Stimulated activated CD8-positive, alpha-beta memory T cell treated with anti-CD3 and anti-CD28 coated beads, Interleukin-7, amount 100 ng/mL, for 1 hour (primary cell): ENCODE measurements around the gene KDM4B.

Experiments
- DNase-seq, 2 donors: peaks; one replicate each; pipeline ENCODE4 v3.0.0-alpha.2; 2020; ENCODE audit warnings: low read depth in 2 of 2

KDM4B gene

DNA sequence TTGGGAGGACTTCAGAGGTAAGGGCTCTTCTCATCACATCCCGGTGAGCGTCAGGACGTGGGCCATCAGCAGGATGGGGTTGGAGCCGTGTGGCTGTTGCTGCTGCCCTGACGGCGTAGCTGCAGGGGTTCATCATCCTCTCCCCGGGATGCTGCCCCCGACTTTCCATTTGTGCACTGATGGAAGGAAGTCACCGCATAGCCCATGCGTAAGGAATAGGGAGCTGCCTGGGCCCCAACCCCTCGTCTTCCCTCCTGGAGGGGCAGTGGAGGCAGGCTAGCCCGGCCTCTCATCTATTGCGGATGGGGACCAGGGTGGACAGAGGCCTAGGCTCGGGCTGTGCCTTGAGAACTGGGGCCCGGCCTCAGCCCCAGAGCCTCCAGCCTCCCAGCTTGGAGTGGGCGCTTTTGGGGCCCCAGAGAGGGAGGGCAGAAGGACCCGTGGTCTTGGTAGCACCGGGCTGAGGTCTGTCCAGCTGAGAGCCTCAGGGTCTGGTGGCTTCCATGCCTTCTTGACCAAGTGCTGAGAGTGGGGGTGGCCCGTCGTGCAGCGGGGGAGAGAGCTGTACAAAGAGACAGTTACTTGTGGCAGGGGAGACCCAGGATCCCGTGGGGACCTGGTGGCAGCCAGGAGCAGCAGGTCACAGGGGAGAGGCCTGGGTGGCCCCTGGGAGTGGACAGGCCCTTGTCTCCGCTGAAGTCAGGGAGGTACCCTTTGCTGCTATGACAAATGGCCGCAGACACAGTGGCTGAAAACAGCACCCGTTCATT, 44.0 kb downstream of the KDM4B start:
- DNase-seq: no peak

DNA sequence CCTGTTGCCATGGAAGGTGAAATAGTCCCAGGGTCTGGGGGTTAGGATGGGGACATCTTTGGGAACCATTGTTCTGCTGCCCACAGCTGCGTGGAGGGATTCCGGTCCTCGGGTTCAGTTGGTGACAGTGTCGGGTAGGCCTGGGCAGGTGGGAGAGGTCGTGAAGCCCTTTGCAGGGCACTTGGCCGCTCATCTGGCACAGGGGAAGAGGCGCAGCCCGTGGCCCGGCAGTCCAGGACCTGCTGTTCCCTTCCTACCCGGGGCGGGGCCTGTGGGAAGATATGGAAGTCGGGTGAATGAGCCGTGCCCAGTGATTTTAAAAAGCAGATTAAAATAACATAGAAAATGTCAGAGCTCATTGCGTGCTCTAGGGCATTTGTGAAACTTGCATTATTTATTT, 44.8 kb downstream of the KDM4B start:
- DNase-seq: no peak

DNA sequence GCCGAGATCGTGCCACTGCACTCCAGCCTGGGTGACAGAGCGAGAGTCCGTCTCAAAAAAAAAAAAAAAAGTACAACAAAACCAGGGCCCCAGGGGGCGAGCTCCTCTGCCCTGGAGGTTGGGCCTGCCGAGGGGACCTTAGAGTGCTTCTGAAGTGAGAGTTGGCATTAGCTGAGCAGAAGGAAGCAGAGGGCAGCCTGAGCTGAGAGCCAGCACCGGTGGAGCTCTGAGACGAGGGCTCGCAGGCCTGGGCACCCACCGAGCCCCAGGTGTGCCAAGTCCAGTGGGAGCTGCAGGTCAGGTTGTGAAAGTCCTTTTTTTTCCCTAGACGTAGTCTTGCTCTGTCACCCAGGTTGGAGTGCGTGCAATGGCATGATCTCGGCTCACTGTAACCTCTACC, 46.0 kb downstream of the KDM4B start:
- no peak for DNase-seq

DNA sequence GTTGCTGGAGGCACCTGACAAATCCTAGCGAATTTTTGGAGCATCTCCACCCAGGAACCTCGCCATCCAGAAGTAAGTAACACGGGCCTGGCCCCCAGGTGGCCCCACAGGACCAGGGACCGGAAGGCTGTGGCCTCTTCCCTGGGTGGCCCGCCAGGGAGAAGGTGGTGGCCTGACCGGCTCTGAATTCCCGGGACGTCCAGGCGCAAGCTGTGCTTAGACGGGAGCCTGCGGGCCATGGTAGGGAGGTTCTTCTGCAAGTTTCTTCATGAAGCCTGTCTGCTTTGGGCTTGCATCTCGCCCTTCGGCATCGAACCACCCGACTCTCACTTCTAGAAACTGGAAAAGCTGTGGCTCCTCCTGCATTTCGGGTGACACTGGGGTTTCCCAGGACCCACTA, 47.4 kb downstream of the KDM4B start:
- no peak for DNase-seq

DNA sequence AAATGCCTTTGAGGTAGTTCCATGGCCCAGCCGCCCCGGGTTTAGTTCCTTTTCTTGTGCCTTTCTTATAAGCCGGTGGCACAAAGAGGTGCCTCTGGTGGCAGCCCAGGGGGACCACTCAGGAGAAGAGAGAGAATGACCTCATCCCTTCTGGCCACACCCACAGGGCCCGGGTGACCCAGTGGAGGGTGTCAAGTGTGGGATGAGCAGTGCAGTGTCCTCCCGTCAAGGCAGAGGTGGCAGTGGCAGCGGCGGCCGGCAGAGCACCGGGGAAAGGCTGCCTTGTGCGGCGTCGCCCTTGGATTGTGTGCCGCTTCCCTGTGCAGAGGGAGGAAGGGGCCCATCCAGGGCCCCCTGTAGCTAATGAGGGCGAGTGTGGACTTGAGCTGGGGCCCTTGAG, 47.9 kb downstream of the KDM4B start:
- no peak for DNase-seq

DNA sequence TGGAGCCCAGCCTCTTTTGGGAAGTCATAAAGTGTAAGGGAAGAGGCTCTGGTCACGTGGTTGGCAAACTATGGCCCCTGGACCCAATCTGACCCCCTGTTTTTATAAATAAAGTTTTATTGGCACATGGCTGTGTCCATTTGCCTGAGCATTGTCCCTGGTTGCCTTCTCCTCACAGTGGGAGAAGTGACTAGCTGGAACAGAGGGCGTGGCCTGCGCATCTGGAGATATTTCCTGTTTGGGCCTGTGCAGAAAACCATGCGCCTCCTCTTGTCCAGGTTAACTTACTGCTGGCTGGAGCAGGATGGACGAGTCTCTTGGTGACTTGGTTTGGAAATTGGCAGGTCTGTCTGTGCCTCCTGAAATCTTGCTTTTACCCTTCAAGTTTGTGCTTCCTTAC, 48.3 kb downstream of the KDM4B start:
- DNase-seq: no peak

DNA sequence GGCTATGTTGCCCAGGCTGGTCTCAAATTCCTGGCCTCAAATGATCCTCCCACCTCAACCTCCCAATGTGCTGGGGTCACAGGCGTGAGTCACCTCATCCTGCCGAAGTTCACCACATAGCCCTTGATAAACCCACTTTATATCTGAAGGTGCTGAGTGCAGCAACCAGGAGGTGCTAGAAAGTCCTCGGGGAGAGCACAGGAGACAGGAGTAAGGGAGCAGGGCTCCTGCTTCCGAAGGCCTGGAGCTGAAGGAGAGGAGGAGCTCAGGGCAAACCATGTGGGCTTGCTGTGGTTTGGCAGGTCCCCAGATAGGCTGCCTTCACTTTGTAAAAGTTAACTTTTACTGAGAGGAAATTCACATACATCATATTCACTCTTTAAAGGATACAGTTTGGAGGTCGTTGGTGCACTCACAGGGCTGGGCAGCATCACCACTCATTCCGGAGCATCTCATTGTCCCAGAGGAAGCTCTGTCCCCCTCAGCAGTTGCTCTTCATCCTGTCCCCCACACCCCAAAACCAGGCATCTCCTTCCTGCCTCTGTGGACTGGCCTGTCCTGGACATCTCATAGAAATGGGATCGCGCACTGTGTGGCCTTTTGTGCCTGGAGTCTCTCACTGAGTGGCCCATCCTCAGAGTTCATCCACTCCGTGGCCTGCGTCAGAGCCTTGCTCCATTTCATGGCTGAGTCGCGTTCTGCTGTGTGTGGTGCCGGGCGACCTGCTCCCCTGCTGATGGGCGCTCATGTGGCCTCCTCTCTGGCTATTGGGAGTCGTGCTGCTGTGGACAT, 49.5 kb downstream of the KDM4B start:
- DNase-seq: no peak

DNA sequence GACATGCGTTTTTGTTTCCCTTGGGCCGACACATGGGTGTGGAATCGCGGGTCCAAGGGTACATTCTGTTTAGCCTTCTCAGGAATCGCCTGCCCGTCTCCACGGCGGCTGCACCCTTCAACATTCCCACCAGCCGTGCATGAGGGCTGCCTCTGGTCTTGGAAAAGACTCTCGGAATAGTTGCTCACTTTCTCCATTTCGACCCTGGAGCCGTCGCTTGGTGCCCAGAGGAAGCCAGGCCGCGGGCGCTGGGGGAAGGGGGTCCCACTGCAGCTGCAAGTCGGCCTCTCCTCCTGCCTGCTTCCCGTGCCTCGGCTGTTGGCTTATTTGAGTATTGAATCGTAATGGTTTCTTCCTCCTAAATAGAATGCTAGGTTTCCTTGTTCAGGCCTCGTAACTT, 51.5 kb downstream of the KDM4B start:
- no peak for DNase-seq

DNA sequence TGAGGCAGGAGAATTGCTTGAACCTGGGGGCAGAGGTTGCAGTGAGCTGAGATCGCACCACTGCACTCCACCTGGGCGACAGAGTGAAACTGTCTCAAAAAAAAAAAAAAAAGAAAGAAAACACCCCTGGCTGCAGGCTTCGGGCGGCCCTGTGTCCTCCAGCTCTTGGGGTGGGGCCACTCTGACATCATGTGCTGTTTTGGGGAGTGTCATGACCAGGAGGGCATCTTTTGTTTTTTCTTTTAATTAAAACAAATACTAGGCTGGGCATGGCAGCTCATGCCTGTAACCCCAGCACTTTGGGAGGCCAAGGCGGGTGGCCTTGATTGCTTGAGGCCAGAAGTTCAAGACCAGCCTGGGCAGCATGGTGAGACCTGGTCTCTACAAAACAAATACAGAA, 52.1 kb downstream of the KDM4B start:
- DNase-seq: no peak

DNA sequence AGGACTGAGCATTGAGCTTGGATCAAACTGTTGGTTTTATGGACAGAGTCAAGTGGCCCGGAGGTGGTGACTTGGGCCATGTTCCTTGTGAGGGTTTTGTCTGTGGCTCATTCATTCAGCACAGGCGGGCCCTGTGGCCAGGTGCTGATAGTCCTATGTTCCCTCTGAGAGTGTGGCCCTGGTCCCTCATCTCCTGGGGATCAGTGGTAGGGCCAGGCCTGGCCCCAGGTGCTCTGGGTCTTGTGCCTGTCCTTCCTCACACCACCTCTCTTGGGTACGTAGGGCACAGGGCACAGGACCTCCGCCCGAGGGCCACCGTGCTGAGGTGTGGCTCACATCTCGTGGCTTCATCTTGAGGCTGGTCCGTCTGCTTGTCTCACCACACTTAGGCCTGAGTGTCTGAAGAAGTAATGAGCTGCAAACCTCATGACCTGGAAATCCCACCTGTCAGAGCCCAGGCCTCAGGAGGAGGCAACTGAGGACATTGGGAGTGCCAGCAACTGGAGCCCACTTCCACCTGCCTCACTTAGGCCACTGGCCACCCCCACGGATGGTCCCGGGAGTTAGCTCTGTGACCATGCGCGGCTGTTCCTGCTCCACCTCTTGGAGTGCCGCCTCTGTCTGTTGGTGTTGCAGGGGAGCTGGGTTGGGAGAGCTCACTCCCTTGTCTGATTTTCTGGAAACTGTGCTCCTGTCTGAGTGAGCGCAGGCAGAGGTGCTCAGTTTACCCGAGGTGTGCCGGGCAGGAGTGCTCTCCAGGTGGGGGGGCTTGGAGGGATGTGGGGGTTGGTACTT, 53.4 kb downstream of the KDM4B start:
- no peak for DNase-seq

DNA sequence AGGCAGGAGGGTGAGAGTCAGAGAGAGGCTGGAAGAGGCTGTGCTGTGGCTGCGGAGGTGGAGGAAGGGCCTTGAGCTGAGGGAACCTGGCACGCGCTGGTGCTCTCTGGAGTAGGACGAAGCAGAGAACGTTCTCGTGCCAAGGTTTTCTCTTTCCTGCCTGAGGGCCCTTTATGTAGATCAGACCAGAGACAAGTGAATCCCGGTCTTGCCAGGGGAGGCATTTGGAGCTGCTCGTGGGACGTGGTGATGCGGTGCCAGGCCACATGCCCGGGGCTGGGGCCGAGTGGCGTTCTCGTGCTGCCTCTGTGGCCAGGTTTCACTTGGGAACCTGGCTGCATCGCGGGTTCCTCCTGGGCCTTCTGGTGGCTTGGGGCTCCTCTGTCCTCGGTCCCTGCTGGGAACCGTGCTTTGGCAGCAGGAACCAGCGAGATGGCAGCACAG, 54.2 kb downstream of the KDM4B start:
- no peak for DNase-seq

DNA sequence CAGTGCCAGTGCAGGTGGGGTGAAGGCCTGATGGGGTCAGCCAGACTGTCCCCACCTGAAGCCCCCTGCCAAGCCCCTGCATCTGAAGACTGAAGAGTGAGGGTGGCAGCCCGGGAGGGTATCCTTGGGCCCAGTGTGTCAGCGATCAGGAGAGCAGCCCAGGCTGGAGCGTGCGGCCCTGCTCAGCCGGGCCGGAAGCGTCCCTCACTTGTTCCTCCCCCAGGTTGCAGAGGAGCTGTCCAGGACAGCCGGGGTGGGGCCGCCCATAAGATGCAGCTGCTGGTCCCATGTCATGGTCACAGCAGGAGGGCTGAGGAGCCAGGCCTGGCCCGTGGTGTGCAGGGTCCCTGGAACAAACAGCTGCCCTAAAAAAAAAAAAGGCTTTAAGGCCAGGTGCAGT, 55.4 kb downstream of the KDM4B start:
- no peak for DNase-seq

DNA sequence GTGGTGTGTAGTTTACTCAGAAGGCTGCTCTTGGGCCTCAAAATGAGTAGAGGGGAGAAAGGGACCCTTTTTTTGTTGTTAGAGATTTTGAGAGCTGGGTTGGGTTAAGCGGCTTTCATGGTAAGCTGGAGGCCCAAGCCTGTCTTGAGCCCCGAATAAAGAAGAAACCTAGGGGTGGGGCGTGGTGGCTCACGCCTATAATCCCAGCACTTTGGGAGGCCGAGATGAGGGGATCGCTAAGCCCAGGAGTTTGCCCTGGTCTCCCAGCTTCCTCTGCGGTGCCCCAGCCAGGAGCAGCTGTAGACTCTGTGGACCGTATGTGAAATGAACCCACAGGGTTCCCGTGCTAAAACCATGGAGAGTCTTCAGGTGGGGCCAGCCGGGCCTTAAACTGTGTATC, 56.1 kb downstream of the KDM4B start:
- DNase-seq: no peak

DNA sequence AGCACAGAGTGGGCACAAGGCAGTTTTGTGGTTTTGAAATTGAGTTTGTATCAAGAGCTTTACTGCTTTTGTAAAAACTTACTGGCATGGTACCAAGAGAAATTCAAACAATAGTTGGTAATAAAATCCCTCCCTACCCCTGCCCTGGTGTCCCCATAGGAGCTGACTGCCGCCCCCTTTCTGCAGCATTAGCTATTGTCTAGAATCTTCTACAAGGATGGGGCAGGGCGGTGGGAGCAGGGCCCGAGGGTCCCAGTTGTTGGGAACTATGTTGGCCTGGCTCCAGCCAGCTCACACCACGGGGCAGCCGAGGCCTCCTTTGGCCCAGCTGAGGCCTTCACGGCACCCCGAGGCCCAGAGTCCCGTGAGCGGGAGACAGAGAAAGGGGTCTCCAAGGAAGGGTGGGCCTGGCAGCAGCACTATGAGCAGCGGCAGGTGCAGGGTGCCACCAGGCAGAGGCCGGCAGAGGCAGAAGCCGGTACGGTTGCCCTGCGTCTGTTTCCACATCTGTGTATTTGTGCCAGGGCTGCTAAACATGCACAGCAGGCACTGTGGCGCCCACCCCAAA, 57.9 kb downstream of the KDM4B start:
- no peak for DNase-seq

DNA sequence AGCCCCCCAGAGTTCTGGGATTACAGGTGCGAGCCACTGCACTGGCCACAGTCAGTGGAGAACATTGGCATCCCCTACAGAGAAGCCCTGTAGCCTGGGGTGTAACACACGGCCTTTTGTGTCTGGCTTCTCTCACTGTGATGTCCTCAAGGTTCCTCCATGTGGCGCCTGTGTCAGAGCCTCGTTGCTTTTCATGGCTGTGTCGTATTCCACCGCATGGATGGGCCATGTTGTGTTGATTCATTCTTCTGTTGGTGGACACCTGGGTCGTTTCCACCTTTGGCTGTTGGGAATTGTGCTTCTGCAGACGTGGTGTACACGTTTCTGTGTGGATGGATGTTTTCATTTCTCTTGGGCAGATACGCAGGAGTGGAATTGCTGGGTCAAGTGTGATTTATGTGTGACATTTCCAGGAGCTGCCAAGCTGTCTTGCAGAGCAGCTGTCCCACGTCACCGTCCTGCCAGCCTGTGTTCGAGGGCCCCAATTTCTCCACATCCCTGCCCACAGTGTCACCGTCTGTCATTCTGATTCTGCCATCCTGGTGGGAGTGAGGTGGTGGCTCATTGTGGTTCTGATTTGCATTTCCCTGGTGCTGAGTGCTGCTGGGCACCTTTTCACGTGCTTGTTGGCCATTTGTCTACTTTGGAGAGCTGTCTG, 59.4 kb downstream of the KDM4B start:
- no peak for DNase-seq

DNA sequence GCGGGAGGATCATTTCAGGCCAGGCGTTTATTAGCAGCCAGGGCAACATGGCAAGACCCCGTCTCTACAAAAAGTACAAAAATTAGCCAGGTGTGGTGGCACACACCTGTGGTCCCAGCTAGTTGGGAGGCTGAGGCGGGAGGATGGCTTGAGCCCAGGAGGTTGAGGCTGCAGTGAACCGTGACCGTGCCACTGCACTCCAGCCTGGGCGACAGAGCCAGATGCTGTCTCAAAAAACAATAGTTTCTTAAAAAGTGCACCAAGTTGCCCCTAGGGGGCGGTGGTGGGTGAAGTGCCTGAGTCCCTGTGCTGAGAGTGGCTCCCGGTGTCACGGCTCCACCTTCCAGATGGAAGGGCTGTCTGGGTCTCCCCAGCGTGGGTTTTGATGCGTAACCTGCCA, 60.7 kb downstream of the KDM4B start:
- peak; percentile 14 to 17 for DNase-seq

DNA sequence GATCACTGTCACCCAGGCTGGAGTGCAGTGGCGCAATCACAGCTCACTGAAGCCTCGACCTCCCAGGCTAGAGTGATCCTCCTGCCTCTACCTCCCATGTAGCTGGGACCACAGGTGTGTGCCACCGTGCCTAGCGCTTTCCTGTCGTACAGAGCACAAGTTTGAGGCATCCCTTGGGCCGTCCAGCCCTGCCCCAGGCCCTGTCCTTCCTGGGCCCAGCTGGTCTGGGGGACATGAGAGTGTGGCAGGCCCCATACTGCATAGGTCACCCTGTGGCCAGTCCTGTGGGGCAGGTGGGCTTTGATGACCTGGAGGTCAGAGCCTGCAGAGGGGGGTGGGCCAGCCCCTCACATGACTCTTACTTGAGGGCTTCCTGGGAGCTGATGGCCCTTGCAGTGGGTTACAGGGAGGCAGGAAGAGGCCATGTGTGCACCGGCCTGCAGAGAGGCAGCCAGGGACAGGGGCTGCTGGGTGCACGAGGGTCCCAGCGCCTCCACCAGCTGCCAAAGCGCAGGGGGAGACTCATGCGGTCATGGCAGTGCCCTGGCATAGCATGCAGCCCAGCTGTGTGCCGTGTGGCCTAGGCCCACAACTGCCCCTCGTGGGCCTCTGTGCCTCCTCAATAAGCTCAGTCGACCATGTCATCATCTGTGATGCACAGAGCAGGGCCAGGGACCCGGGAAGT, 61.4 kb downstream of the KDM4B start:
- DNase-seq: no peak

DNA sequence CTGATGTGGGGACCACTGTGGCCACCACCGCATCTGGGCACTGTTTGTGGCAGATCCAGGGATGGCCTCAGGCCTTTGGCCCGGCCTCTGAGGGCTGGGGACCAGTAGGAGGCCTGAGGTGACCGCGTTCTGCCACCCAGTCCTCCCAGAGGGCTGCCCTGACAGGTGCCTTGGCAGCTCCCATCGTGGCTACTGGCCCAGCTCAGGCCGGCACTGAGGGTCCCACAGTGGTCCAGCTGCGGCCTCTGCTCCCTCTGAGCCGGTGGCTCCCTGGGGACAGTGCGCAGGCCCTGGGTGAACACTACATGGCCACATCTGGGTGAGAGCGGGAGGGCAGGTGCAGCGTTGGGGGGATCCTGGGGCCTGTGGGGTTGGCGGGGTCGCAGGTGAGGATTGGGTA, 61.9 kb downstream of the KDM4B start:
- no peak for DNase-seq

DNA sequence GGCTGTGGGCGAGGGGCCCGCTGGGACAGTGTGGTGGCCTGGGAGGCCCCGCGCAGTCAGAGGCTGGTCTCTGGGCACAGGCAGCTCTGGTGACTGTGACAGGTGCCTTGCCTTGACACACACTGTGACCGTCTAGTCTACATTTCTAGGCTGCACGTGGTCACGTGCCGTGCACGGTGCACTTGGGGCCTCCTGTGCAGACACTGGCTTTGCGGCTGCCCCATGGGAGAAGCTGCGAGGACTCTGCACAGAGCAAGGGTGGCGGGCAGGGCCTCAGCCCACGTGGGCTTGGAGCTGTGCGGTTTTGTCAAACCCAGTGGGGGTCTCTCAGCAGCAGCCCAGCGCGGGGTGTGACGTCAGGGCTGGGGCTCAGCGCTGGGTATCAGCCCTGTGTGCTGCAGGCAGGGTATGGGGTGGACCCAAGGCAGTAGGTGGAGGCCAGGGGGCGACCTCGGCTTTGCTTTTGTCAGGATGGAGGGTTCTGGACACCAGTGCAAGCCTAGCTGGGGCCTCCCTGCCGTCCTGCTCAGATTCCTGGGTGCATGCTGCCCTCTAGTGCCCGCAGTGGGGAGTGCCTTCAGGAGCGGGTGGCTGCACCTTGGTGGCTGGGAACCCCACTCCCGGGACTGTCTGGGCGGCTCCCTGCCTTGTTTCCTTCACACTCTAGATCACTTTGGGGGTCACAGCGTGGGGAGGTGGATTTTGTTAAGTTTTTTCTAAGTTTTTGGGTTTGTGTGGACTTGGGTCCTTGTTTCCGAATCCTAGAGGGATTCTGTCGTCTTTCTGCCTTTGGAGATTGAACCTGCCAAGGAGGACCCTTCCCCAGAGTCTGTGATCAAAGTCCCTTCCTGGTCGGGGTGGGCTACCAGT, 62.6 kb downstream of the KDM4B start:
- DNase-seq: peak; percentile 70 to 79
